ENCODE data around the gene PSG1. TPM values are rescaled to one million over a fixed set of nuclear protein-coding genes. Genes with fewer than 3 reads are reported as not detected.
A peak's percentile ranks its signal among the peaks of the same experiment; 100 is the strongest.
"Not testable (repeated sequence)": the region's sequence is repeated elsewhere in the genome, so short reads cannot be mapped to it uniquely, and the experiment has no call there.

The PSG1 gene
- total and polyA plus RNA-seq, 8 donors: not detected

- no peaks in the 10 kb centered on the region for H3K27me3 ChIP-seq
- no peak for TF ChIP-seq CTCF (IDR thresholded peaks at IDR 0.05)
- FAIRE-seq (no peak), ATAC-seq (peak in 1 of 4 donors; percentile 50), DNase-seq (peak in 1 of 6 donors; percentile 16)
- peak overlapping the region in 1 of 4 donors; percentile 52 for H3K27ac ChIP-seq
- WGBS, 2 donors: 33 to 35% methylated on average over 6 of the region's 6 CpGs
- intact Hi-C loops (cut with DNase I): loop anchor here in 1 of 3 donors (10.0 kb wide), 1 partner anchor 96 kb away; no protein-coding TSS in a partner anchor
- no peaks in the 10 kb centered on the region for H3K9me3 ChIP-seq
- no peak overlapping the region for H3K4me3 ChIP-seq
- H3K36me3 ChIP-seq: no peaks in the 10 kb centered on the region
- no peaks in the 10 kb centered on the region for H3K4me1 ChIP-seq
These were observed 28.4 kb downstream of the PSG1 start for GRCh38 chr19:42850981-42851717.

DNA sequence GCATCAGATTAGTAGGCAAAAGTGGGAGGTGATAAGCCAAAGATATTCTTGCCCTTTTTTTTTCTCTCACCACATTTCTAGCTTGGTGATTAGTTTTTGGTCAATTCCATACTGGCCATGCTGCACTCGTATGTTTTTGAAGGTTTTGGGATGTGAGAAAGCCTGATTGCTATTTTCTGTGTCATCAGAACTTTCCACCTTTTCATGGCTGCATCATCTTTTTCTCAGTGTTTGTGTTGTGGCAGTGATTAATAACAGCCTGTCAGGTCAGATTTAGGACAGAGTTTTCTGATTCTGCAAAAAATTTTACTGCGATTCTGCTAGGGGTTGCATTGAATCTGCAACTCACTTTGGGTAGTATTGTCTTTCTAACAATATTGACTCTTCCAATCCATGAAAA lies 32.9 kb downstream of the PSG1 start:
- no peak for TF ChIP-seq CTCF (IDR thresholded peaks at IDR 0.05)
- WGBS, 2 donors: 37 to 52% methylated on average over 2 of the region's 2 CpGs
- Histone ChIP-seq H3K9me3 (no peaks in the 10 kb centered on the region), H3K27ac (no peak overlapping the region), H3K4me3 (no peak overlapping the region), H3K27me3 (no peaks in the 10 kb centered on the region), H3K4me1 (no peaks in the 10 kb centered on the region), H3K36me3 (no peaks in the 10 kb centered on the region)
- intact Hi-C loops (cut with DNase I): no loop called here
- DNase-seq (no peak), ATAC-seq (no peak), FAIRE-seq (no peak)

- H3K27ac ChIP-seq; intact Hi-C loops (cut with DNase I); H3K36me3 ChIP-seq; H3K4me1 ChIP-seq; H3K27me3 ChIP-seq; DNase-seq; H3K9me3 ChIP-seq; ATAC-seq; H3K4me3 ChIP-seq; FAIRE-seq: not testable (repeated sequence)
- WGBS, 2 donors: 36 to 48% methylated on average over 6 to 7 of the region's 7 CpGs
These were observed 35.9 kb downstream of the PSG1 start for GRCh38 chr19:42843631-42844030.

GRCh38 chr19:42832746-42833442 lies 46.6 kb downstream of the PSG1 start:
- 56 to 70% methylated on average over 9 of the region's 9 CpGs for WGBS, 2 donors
- H3K36me3 ChIP-seq; H3K27ac ChIP-seq; DNase-seq; H3K27me3 ChIP-seq; intact Hi-C loops (cut with DNase I); ATAC-seq; H3K9me3 ChIP-seq; H3K4me3 ChIP-seq; H3K4me1 ChIP-seq; FAIRE-seq: not testable (repeated sequence)

DNA sequence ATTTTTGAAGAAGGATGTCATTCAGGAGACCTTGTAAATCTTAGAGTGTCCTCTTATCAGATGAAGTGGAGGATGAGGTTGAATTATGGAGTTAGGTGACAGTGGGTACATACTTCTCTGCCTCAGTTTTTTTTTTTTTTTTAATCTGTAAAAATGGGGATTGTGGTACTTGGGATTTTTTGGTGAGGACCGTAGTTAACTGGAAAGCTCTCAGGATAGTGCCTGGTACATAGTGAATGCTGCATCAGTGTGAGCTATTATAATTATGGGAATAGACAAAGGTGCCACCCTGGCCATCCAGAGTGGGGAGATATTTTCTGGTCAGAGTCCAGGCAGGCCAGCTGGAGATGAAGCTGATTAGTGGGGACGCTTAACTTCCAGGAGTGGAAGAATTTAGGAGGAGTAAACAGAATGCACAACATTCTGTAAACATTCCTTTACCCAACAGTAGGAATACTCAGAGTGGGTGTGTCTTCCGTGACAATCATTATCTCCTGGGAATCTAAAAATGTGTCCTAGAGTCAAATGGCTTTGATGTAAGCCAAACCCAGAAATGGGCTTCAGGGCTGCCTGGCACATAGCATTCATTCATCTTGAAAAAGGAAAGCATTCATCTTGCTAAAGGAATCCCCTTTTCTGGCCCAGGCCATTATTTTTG lies 47.4 kb downstream of the PSG1 start:
- intact Hi-C loops (cut with DNase I); FAIRE-seq; H3K9me3 ChIP-seq; H3K36me3 ChIP-seq; H3K4me3 ChIP-seq; H3K4me1 ChIP-seq; H3K27me3 ChIP-seq; H3K27ac ChIP-seq; ATAC-seq; DNase-seq: not testable (repeated sequence)
- 30 to 35% methylated on average over 3 of the region's 3 CpGs for WGBS, 2 donors

DNA sequence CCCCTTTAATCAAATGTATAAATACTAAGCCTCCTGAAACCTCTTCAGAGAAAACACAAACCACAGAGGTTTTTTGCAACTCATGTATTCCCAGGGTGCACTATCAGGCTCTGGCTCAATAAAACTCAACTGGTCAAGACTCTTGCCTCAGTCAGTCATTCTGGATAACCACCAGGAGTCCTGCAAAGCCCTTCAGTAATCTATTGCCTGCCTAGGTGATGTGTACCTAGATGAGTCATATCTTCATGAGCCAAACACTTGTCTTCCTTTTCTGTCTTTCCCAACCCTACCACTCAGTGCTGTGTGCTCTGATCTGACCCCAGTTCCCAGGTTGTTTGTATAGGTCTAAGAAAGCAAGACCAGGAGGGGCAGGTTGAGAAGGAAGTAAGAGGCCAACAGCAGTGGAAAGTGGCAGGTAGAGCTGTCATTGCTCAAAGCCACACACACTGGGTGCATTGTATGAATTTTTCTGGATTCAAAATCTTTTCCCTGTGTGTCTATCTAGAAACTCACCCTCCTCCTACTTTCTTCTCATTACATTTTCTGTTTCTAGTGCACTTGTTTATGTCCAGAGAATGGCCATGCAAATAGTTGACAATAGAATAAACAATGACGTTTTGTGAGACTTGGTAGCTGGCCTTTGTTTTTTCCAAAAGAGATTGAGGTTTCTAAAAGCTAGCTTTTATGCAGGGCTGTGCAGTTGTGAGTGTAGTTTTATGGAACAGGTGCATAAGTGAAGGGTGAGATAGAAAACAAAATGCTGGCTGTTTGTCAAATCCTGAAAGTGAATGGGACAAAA lies 48.1 kb downstream of the PSG1 start:
- Histone ChIP-seq H3K27ac (no peak overlapping the region), H3K4me3 (no peak overlapping the region), H3K4me1 (no peaks in the 10 kb centered on the region), H3K36me3 (no peaks in the 10 kb centered on the region), H3K27me3 (no peaks in the 10 kb centered on the region), H3K9me3 (no peaks in the 10 kb centered on the region)
- DNase-seq (no peak), ATAC-seq (no peak), FAIRE-seq (no peak)
- intact Hi-C loops (cut with DNase I): no loop called here
- 15 to 20% methylated on average over 1 of the region's 1 CpG for WGBS, 2 donors
- TF ChIP-seq CTCF (IDR thresholded peaks at IDR 0.05): no peak

- H3K36me3 ChIP-seq; H3K27ac ChIP-seq; H3K4me1 ChIP-seq; H3K27me3 ChIP-seq; DNase-seq; FAIRE-seq; ATAC-seq; intact Hi-C loops (cut with DNase I); H3K4me3 ChIP-seq; H3K9me3 ChIP-seq: not testable (repeated sequence)
- WGBS, 2 donors: 57 to 68% methylated on average over 8 to 9 of the region's 9 CpGs
These were observed 58.1 kb downstream of the PSG1 start for GRCh38 chr19:42821306-42821977.

All from pancreas (tissue), 10 donors.